Fibroblast of peridontal ligament (primary cell): ENCODE results near the gene MMP19.
"Not testable (repeated sequence)": the region's sequence is repeated elsewhere in the genome, so short reads cannot be mapped to it uniquely, and the experiment has no call there.

Experiments used
- DNase-seq: peaks from one replicate; pipeline ENCODE4 v3.0.0-alpha.2; 2010; ENCODE audit errors: extremely low read depth

The MMP19 gene

DNA sequence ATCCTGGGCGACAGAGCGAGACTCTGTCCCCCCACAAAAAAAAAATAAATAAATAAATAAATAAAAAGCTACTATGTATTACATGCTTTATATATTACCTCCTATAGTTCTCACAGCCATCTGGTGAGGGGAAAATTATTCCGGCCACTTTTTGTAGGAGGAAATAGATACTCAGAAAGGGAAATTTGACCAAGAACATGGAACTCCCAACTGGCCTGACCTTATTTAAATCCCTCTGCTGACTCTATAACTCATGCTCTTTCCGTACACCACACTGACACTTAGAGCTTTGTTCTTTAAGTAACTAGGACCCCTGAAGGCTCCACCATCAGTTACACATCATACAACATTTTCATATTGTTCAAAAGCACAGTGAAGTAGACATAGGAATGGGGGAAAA is 2.2 kb upstream of the MMP19 start:
- DNase-seq = no peak

DNA sequence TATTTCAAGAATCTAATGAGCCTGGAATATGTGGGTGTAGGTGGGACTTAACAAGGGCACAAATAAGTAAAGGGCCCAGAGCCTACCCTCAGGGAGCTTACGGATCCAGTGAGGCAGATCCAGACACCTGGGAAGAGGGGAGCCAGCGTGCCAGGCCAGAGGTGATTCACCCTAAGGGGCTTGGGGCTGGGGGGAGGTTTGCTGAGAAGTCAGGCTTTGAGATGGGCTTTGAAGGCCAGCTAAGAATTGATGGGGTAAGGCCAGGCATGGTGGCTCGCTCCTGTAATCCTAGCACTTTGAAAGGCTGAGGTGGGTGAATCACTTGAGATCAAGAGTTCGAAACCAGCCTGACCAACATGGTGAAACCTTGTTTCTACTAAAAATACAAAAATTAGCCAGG is 695 bp upstream of the MMP19 start:
- no peak for DNase-seq

DNA sequence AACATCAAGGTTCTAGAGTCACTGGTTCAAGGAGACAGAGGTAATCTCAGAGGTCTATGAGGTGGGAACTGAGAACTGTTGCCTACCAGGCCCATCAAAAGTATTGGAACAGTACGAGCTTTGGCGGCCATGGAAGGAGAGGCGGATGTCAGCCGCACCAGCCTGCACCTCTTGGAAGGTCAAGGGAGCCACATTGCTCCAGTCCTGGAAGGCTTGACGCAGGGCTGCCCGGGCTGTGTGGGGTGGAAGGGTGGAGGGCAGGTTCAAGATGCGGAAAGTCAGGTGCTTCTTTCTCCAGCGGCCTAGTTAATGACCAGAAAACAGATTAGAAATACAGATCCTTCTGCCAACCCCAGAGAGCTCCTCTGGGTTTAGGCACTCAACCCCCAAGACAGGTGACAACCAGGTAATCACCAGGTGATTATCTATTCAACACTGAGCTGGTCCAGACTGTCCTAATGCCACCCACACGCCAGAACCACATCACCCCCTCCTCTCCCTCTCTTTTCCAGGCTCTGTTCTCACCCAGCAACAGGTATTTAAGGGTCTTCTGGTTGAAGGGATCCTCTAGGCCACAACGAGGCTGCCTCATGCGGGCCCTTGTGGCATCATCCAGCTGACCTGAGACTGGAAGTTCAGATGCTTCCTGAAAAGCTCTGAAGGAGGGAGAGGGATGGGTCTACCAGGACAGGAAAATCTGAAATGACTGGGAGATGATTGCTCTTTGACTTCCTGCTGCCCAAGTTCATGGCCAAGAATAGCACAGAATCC is 2.0 kb downstream of the MMP19 start:
- no peak for DNase-seq

DNA sequence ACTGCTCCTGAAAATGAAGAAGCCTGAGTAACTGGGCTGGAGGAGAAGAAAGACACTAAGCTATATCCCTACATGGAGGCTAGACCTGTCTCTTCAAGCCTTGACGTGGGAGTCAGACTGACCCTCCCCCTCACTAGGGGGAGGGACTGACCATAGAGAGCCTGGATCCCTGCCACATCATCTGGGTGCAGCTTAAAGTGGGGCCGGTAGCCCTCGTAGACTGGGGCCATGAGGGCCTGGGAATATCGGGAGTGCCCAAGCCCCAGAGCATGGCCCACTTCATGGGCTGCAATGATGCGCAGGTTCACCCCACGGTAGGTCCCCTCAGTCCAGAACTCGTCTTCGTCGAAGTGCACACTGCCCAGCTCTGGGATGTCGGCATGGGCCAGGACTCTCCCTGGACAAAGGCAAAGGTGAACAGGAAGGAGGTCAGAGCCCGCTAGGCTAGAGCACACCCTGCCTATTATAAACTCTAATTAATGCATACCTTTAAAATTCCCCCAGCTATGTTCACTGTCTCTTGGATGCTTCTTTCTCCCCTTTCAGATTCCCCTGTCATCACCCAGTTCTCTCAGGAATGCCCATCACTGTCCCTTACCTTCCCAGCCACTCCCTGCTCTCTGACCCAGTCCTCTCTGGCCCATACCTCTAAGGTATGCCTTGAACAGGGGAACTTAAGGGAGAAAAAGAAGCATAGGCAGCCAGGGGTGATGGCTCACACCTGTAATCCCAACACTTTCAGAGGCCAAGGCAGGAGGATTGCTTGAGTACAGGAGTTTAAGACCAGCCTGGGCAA is 3.2 kb downstream of the MMP19 start:
- no peak for DNase-seq

DNA sequence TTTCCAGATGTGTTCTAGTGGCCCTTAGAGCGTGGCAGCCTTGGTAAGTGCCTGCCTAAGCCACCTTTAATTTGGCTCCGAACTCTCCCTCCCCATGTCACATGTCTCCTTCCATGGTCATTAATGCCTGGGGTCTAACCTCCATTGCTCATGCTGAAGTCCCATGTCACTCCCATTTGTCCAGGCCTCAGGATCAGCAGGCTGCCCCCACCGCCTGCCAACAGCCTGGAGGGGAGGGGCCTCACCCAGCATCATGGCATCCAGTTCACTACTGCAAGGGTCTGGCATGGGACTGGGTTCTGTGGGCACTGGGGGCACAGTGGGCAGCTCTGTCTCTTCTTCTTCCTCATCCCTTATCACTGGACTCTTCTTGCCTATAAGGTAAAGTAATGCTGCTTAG is 4.4 kb downstream of the MMP19 start:
- no peak for DNase-seq

DNA sequence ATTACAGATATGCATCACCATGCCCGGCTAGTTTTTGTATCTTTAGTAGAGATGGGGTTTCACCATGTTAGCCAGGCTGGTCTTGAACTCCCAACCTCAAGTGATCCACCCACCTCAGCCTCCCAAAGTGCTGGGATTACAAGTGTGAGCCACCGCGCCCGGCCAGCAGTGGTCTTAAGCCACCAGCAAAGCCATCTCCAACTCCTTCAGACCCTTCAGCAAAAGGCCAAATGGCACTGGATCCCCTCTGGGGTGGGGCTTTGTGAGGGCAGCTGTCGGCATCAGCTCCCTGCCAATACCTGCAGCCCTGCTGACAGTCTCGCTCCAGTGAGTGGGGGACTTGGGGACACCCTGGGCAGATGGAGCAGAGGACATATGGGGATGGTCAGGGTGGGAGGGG is 8.3 kb downstream of the MMP19 start:
- not testable (repeated sequence) for DNase-seq

DNA sequence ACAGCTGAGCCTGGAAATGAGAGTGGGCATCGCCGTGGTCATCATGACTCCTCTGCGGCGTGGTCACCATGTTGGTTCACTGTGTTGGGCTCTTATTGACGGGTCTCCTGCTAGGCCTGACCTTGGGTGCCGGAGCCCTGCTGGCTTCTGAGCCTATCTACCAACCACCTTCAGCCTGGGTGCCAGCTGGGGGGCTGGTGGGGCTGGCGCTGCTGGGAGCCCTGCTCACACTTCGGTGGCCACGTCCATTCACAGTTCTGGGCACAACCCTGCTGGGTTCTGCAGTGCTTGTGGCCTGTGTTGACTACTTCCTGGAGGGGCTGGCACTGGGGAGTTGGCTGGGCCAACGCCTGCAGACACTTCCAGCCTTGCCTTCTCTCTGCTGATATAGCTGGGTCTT is 9.7 kb downstream of the MMP19 start:
- no peak for DNase-seq

DNA sequence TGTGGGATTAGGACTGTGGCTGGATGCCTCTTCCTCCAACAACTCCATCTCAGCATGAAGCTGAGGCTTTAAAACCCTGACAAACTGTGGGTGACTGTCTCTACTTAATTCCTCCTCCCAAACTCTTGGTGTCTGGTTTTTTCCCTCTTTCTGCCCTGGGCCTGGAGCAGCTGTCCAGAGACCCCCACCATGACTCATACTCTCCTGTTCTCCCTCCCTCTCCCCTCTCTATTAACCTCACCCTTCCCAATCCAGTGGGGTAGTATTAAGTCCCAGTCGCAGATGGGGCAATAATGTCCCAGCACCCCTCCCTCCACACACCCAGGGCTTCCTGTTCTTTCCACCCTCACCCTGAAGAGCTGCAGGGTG is 11.3 kb downstream of the MMP19 start:
- no peak for DNase-seq

DNA sequence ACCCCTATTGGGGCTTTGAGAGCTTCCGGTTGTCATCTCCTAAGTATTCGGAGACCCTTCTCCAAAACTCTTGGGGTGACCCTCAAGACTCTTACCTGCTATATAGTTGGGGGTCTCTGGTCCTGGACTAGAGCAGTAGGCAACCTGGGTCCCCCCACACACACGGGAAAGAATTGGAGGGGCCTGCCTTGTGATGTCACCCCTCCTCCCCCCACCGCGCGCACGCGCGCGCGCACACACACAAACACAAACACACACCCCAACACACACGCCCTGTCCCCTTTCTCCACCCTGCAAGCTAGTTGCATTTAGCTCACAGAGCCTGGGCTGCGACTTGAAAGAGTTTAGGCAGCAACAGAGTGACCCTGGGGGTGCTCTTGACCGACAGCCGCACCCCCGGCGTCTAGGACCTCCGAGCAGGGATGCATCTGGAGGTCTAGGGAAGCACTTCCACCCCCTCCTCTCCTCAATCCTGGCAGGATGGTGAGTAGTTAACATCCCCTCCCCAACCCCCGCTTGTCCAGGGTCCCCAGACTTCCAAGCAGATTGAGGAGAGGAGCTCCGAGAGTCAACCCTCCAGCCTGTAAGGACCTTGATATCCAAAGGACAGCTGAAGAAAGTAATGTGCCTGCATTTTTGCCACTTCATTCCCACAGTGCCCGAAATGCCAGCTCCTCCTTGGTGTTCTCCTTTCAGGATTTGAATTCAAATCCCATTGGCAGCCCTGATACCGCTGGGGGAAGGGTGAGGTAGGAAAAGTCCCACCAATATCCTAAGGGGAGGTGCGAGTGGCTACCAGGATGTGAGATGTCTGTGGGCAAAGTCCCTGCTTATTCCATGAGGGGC is 11.9 kb downstream of the MMP19 start:
- peak; percentile 59 for DNase-seq

DNA sequence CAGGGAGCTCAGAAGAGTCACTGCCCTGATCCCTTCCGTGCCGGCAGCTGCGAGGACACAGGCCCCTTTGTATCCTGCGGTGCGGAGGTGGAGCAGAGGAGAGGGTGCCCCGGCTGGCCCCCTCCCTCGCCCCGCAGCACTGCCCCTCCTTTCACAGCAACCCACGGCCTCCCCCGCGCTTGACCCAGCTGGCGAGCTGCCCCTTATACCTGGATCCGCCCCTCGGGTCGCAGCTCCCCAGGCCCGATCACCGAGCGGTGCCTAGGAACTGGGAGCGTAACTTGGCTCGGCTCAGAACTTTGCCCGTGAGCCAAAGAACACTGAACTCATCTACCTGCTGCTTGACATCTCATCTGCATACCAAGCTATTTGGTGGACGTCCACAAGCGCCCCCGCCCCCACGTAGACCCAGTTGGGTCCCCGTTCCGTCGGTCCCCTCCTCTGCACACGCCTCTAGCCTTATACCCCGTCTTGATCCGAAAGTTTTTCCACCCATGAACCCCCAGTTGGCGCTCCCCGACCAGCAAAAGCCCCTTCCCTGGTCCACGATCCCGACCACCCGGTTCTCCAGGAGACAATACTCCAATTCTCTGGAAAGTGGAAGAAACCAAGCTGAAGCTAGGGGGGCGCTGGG is 12.7 kb downstream of the MMP19 start:
- DNase-seq = no peak

DNA sequence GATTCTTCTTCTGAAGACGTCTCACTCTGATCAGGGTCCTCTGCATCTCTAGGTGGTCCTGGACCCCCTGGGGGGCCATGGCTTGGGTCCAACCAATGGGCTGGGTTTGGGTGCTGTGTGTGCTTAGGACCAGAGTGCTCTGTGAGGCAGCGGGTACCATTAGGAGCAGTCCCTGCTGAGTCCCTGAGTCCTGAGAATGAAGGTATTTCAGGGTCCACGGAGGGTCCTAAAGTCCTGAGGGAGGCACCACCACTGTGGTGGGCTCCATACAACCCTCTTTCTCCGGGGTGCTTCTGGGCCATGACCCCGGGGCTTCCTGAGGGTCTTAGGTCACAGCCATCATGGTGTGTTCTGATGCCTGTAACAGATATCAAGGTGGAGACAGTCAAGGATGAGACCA is 14.4 kb downstream of the MMP19 start:
- DNase-seq = no peak

DNA sequence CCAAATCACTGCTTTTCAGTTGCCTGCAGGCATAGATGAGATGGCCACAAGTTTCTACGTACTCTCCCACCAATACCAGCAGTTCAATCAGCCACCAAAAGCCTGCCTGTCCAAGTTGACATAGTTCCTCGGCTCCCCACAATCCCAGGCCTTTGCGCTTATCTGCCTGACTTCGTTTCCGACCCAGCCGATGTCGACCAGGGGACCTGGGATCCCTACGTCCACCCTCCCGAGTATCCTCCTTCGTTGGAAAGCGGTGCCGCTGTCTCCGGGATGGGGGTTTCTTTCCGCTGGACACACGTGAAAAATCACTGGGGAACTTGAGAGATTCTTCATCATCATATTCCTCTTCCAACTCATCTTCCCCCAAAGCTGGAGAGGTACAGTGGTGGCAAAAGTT is 14.9 kb downstream of the MMP19 start:
- DNase-seq = no peak

DNA sequence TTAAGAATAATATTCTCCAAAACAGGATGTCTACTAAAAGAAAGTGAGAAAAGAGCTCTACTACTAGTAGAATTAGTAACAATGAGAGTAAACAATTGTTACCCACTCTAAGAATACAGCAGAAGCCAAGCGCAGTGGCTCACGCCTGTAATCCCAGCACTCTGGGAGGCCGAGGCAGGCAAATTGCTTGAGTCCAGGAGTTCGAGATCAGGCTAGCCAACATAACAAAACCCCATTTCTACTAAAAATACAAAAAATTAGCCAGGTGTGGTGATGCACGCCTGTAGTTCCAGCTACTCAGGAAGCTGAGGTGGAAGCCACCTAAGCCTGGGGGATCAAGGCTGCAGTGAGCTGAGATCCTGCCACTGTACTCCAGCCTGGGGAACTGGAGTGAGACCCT is 18.0 kb downstream of the MMP19 start:
- DNase-seq = no peak

DNA sequence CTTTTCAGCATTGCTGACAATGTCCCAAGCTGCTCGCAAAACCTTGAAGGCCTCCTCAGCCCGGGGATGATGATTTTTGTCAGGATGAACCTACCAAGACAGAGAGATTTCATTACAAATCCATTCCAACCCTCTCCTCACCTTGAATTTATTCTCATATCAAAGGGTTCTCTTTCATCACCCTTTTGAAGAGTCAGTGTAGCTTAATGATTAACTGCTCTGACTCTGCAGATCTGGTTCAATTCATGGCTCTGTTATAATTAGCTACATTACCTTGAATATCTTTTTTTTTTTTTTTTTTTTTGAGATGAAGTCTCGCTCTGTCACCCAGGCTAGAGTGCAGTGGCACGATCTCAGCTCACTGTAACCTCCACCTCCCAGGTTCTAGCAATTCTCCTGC is 19.3 kb downstream of the MMP19 start:
- no peak for DNase-seq

DNA sequence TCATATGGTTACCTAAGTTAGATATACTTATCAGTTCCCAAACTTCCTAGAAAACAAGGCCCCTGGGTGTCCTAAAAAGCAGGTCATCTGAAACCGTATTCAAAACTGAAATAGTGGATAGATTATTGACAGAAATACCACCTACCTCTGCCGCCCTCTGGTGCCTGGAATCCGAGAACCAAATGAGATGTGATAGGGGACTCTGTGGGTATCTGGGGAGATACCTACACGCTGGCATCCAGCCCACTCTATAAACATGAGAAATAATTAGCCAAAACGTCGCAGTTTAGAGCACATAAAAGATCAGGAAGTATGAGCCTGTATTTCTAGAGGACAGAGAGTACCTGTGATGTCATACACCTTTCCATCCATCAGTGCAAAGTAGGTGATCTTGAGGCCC is 20.5 kb downstream of the MMP19 start:
- DNase-seq = no peak

DNA sequence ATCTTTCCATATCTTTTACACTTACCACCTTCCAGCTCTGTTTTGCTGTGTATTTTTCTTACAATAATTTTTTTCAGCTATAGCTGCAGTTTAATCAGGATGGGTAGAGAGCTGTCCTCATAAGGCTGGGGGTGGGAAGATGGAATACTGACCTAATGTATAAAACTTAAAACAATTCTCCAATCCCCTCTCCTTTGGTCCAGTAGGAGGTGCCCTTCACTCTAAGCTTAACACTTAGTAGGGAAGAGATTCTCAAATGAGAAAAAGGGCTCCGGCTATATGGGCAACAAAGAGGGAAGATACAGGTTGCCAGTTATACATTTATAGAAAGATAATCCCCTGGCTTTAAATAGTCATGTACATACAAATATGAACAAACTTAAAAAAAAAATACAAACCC is 22.1 kb downstream of the MMP19 start:
- DNase-seq = peak; percentile 33

DNA sequence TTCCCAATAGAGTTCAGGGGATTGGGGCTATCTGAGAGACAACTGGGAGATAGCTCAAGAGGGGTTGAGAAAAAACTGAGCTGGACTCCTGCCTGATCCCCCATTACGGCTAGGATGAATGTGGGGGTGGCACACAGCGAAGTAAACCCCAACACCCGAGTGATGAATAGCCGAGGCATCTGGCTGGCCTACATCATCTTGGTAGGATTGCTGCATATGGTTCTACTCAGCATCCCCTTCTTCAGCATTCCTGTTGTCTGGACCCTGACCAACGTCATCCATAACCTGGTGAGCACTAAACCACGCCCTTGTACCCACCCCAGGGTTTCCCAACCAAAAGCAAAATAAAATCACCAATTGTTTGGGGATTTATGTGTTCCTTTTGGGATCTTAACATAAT is 23.9 kb downstream of the MMP19 start:
- DNase-seq = peak; percentile 18

DNA sequence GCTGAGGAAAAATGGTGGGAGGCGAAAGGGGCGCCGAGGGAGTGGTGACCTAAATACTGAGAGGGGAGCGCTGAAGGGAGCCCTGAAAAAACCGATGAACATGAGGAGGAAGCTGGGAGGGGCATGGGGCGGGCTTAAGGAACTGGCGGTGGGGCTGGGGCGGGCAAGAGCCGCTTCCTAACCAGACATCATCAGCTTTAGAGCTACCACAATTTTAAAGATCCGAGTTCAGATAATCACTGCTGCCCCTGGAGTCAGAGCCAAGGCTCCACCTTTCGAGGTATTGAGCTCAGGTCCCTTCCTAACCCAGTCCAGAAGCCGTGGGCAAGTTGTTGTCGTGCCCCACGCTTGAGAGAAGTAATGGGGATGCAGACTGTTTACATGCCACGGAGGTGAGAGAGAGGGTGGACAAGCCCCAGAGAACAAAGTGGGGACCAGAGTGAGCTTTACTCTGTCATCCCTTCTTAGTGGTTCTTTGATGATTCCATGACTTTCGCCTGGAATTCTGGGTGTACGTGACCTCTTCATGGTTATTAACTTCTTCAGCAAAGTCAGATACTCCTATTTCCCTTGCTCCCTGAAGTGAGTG is 24.5 kb downstream of the MMP19 start:
- peak; percentile 11 for DNase-seq

DNA sequence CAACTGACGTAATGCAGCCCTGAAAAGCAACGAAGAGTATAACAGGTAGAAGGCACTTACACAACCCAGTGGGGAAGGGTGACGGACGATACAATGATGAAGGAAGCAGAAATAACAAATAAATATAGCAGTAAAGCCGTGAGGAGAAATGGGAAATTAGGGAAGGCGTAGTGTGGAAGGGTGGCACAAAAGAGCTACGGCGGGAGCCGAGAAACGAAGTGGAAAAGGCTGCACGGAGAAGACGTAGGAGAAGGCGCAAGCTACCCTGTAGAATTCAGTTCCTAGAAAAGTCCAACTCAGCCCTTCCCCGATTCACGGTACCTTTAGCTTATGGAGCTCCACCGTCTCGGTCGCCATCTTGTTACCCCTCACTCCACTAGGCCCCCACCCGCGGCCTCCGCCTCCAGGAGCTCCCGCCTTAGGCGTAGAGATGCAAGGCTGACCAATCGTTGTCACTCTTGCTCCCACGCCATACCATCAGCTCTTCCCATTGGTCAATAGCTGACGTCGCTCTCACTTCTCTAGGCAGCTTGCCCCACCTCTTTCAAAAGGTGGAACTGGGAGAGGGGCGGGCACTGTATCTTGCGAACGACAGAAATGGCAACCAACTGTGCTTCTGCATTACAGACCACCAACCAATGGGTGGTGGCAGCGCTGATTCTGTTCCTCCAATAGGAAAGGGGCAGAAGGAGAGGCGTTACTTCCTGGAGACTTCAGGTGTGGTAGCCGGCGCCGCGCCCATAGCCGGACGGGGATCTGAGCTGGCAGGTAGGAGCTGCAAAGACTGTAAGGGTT is 25.2 kb downstream of the MMP19 start, which contains the start of the genes ORMDL2 and SARNP:
Gene ORMDL2, plus strand, starts transcription at position 697 of the 795 bp plus-strand sequence. CDS start 959 bp downstream, outside the sequence.
Gene SARNP, minus strand, starts transcription at position 380 of the 795 bp plus-strand sequence. Its CDS starts 23 bp downstream, at position 357.
- peak; percentile 100 for DNase-seq

DNA sequence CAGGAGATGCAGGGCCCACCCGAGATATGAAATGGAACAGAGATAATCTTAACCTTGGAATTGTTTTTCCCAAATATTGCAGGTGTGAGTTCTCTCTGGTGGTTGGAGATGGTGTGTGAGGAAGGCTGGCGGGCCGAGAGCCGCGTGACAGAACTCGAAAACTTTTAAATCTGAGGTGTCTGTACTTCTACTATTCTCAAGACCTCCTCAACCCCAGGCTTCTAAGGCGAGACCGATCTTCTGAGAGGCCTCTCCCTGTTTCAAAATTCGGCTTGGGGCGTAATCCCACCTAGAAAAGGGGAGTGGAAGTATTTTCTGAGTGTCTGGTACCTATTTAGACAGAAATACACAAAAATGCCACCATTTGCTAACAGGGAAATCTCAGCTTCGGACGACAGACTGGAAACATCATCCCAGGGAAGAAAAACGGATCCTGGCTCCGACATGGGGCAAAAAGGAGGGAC is 25.8 kb downstream of the MMP19 start:
- DNase-seq = no peak
